Cardiac septum (tissue), 1 donor: ENCODE data around the gene ZC3H12C. TPM values are rescaled to one million over a fixed set of nuclear protein-coding genes. Genes with fewer than 3 reads are reported as not detected.

Experiments used
- DNase-seq: peaks from one replicate; pipeline ENCODE4 v3.0.0-alpha.2; 2020; ENCODE audit warnings: low spot score
- intact Hi-C: fragments of 100-400 bp; cut with DNase I; formaldehyde crosslinking; loops from one replicate; pipeline ENCODE4 v1.14.0; 2022
- total RNA-seq: library from RNA; stranded (reverse); fragmentation: NEBNext Ultra II Directional; extraction: Animal tissue kit (Norgen Biotek cat#: 25700); gene quantifications from one replicate; pipeline ENCODE4 v1.2.1, GENCODE V29; 2021
- donor health status: DM: no; HTN: no; CAD: no.

Gene ZC3H12C
- total RNA-seq, 1 donor from 2014 or later: 20.0 TPM

DNA sequence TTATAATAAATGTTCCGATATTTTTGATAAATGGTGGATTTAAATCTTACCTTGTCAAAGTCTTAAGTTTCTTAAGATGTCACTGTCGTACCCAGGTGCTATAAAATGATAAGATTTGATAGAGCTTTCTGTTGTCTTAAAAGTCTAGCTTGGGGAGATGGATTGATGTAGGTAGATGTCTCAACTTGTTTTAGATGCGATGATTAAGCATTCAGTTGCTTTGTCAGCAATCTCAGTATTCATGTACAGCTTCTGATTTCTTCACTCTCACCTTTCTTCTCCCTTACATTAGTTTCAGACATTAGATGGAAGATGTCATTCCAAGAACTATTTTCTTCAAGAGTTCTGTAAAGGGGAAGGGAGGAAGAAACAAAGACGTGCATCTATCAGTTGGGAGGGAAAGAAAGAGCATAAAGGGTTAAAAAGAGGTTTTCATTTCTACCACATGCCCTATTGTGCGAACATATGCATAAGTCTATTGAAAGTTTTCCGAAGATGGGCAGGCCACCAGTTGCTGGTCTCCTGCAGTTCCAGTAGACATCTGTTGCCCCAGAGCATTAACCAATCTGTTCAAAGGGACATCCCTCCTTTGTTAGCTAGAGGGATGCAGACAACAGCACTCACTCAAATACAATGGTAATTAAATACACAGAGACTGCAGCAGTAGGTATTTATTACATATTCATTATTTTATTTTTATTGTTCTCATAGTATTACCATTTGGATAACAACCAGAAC lies 38.4 kb downstream of the ZC3H12C start:
- DNase-seq: no peak
- intact Hi-C loops: no loop called here

DNA sequence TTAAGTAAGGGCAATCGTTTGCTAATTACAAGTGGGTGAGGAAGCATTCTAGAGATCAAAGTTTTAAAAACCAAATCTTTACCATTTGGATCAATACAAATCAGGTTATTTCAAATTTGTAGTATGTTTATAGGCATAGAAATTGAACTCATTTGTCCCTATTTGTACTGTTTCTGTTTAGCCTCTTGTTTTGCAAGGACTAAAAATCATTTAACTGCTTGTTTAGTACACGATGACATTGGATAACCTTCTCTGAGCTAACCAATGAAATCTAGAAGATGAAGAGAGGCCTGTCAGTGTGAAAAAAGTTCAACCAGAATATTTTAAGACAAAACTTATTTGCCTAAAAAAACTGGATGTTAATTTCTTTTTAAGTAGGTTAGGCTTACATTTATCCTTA lies 40.0 kb downstream of the ZC3H12C start:
- intact Hi-C loops: no loop called here
- DNase-seq: no peak

DNA sequence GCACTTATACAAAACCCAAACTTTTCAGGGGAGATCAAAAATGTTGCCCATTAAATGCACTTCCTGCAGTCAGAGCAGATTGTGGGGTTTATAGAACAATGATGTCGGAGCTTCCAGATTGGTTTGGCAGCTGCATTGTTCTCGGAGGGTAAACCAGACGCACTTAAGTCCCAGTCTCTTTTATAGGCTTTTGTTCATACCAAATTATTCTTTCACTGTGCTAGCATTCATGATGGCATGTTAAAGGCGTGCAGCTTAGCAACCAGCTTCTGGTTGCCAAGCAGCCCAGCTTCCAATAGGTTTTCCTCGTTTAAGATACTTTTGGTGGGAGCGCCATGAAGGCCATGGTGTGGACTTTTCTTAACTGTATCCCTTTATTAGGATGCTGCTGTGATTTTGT lies 40.9 kb downstream of the ZC3H12C start:
- no peak for DNase-seq
- intact Hi-C loops: no loop called here

DNA sequence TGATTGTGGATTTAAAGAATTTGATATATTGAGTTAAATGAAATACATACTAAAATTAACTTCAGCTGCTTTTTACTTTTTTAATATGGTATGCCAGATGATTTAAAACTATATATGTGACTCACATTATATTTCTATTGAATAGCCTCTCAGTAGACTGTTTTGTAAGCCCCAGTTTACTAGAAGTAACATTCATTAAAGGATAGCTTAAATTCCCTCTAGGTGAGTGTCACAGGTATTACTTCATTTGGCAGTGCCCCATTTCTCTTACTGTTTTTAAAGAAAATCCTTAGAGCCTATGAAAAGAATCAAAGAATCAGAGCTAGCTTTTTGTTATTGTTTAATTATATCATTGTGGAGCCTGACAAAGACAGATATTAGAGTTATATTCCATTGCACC lies 48.6 kb downstream of the ZC3H12C start:
- intact Hi-C loops: no loop called here
- no peak for DNase-seq

DNA sequence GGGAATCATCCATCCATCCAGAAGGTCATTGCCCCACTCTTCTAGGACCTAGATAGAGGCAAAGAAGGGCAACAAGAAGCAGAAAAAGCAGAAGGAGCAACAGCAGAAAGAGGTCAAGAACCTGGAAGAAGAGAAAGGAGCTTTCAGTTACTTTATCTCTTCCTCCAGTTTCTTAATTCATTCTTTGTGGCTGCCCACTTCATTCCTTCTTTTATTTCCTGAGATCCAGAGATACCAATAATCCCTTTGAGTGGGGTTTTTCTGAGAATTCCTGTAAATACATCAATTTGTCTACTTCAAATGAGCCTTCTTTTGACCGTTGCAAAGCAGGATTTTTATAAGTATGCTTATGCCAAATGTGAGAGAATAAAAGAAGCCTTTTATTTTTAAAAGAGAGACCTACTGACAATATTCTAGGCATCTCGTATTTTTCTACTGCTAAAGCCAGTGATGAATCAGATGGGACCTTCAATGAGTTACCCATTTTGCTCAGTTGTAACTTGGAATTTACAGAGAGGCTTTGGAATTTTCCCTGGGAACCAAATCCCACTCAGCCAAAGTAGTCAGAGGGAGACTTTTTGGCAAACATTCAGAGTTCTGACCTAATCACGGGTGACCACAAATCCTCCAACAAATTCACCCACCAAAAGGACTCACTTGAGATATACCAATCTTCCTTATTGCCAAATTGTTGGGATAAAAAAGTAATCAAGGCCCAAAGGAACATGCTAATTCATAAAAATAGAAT lies 54.9 kb downstream of the ZC3H12C start:
- no peak for DNase-seq
- intact Hi-C loops: no loop called here

DNA sequence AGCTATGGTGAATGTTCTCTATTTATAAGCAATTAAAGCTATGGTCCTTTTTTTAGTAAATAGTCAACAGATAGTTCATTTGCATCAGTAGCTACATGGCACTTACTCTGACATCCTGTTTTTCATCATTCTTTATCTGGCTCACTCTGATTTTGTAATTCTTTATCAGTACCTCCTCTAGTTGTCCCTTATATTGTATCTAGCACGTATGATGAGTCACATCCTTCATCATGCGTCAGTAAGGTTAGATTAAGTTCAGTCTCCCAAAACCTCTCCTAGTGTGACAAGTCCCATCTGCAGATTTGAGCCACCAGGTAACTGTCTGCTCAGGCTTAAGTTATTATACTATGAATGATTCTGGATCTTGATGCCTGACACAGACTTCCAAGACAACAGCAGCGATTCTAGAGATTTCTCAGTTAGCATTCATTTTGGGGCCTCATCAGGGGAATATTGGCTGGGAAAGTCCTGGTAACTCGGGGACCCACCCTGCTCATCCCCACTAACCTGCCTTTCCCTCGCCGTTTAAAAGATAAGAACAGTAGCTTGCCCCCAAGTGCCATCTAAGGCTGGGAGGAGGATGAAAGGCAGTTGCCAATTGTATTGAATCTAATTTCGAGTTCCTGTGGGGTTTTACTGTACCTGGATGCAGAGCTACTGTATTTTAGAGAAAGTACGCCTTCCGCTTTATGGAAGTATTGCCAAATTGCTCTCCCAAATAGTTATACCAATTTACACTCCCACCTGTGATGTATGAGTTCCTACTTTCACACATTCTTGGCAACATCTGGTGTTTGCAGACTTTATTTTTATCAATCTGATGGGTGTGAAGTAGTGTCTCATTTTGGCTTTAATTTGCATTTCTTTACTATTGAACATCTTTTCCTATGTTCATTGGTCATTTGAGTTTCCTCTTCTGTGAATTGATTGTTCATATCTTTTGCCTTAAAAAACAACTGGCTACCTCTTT lies 55.9 kb downstream of the ZC3H12C start:
- DNase-seq: no peak
- intact Hi-C loops: no loop called here

DNA sequence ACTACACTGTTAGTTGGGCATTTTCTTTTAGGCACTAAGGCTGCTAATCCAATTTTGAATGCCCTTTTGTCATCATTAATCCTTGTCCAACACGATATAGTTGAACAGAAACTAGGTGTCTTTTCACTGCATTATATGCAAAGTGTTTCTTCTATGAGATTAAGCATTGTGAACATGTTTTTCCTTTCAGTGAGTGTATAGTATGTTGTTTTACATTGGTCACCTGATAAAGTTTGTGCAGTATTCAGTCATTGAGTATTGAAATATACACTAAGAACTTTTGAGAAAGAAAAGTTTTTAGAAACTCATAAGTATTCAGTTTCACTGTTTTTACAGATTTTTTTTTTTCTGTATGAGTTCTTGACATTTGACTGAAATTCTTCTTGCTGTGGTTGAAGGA lies 59.0 kb downstream of the ZC3H12C start:
- intact Hi-C loops: no loop called here
- no peak for DNase-seq

DNA sequence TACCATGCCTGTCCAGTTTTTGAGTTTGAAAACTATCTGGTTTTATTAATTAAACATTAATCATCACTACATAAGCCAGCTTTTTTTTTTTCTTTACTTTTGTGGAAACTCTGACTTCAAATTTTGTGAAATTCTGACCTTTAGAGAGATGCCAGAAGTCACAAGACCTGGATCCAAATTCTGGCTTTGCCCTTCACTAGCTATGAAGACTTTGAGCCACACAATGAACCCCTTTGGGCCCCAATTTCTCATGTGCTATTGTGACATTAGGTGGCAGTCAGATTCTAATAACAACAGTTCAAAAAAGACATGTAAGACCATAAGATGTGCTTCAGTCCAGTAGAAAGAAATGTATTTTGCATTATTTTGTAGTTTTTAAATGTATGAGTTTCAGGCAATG lies 60.3 kb downstream of the ZC3H12C start:
- no peak for DNase-seq
- intact Hi-C loops: no loop called here

DNA sequence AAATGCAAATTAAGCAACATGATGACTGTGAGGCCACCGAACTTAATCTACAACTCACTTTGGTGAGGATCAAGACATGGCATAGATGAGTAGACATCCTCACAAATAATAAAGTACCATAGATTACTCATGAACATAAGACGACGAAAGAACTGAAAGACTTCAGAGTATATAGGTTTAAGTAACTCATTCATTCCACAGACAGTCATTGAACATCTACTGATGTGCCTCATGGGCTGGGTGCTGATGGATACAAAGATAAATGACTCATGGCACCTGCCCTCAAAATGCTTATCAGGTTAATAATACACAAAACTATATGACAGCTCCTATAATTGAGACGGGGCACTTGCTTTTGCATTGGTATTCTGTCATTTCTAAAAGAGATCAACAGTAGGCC lies 63.3 kb downstream of the ZC3H12C start:
- intact Hi-C loops: no loop called here
- DNase-seq: no peak

DNA sequence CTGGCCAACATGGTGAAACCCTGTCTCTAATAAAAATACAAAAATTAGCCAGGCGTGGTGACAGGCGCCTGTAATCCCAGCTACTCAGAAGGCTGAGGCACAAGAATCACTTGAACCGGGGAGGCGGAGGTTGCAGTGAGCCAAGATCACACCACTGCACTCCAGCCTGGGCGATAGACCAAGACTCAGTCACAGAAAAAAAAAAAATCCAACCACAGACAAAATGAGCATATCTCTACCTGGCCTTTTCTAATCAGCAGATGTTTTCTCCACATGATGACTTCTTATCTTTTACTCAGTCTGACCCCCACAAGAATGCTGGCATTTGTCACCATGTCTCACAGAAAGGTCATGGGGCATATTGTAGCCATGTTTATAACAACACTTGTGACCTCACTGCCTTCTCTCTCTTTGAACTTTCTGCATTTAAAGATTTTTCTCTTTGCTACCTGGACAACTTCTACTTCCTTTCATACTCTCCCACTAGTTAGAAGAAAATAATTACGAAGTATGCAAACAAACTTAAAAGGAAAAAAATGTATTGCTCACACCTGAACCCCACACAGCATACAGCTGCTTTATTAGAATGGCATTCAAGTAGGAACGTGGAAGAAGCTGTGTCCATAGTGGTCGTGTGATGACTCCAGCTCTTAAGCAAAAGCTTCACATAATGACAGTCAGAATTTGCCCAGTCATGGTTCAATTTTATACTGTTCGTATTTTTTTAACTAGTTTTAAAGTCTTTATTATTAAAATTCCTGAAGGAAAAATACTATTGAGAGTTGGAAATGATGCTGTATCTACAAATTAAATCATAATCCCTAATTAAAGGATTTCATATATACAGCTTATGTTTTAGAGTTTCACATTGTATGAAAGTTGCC lies 65.4 kb downstream of the ZC3H12C start:
- DNase-seq: no peak
- intact Hi-C loops: no loop called here

DNA sequence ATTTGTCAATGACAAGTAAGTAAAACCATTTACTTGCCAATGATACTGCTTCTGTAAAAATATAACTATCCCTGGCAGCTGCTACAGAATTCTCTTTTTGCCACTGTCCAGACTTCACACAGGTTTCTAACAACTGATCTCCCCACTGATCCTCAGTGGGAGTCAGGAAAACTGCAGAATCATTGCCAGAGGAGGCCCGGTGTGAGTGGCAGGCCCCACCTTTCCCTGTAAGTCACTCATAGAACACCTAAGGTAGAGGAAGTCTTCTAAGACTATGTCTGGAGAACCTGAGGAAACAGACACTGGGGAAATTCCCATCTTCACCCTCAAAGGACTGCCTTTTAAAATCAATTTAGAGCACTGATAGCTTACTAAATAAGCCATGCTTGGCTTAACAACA lies 66.3 kb downstream of the ZC3H12C start:
- DNase-seq: no peak
- intact Hi-C loops: no loop called here

DNA sequence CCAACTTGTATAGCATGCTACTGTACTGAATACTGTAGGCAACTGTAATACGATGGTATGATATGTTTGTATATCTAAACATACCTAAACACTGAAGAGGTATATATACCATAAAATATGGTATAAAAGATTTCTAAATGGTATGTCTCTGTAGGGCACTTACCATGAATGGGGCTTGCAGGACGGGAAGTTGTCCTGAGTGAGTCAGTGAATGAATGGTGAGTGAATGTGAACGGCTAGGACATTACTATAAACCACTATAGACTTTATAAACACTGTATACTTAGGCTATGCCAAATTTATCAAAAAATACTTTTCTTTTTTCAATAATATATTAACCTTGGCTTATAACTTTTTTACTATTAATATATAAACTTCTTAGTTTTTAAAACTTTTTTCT lies 66.8 kb downstream of the ZC3H12C start:
- DNase-seq: no peak
- intact Hi-C loops: no loop called here

DNA sequence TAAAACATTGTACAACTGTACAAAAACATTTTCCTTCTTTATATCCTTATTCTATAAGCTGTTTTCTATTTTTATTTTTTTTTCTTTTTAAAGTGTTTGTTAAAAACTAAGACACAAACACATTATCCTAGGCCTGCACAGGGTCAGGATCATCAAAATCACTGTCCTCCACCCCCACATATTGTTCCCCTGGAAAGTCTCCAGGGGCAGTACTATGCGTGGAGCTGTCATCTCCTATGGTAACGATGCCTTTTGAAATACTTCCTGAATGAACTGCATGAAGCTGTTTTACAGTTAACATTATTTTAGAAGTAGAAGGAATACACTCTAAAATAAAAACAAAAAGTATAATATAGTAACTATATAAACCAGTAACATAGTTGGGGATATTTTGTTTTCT lies 67.2 kb downstream of the ZC3H12C start:
- DNase-seq: no peak
- intact Hi-C loops: no loop called here

DNA sequence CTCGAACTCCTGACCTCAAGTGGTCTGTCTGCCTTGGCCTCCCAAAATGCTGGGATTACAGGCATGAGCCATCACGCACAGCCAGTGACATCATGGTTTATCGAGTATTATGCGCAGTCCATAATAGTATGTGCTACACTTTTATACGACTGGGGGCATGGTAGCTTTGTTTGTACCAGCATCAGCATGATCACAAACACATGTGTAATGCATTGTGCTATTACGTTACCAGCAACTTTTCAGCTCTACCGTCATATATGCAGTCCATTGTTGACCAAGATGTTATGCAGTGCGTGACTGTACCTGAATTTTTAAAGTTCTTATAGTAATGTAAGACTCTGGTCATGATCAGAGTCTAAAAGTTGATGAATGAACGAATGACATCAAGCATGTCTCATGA lies 67.9 kb downstream of the ZC3H12C start:
- no peak for DNase-seq
- intact Hi-C loops: no loop called here

DNA sequence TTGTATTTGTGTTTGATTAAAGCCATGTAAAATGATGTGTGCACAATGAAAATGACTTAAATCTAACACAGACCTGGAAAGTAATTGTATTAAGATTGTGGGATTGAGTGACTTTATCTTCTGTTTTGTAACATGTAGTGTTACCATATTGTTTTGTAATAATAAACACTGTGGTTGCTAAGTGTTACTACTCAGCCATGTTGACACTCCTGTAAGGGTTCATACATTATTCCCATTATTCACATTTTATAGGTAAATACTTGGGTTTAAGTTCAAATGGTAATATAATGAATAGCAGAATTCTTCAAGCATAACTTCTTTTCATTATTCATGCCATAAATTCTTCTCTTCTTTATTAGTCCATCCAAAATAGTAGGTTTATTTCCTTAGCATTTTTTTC lies 69.0 kb downstream of the ZC3H12C start:
- no peak for DNase-seq
- intact Hi-C loops: no loop called here

DNA sequence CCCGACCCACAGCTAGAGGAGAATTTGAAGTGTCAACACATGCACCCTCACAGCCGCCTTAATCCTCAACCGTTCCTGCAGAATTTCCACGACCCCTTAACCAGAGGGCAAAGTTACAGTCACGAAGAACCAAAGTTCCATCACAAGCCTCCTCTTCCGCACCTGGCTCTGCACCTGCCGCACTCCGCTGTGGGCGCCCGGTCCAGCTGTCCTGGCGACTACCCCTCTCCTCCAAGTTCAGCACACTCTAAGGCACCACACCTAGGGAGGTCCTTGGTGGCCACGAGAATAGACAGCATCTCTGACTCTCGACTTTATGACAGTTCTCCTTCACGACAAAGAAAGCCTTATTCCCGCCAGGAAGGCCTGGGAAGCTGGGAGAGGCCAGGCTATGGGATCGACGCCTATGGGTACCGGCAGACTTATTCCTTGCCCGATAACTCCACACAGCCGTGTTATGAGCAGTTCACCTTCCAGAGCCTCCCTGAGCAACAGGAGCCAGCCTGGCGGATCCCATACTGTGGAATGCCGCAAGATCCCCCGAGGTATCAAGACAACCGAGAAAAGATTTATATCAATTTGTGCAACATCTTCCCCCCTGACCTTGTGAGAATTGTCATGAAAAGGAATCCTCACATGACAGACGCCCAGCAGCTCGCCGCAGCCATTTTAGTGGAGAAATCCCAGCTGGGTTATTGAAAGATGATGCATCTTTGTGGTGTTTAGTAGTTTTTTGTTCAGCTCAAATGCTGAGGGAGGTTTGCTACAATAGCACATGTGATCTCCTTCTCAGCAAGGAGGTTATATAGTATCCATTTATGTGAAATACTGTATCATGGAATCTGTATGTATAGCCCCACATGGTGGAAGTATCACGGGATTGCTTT lies 72.1 kb downstream of the ZC3H12C start:
- DNase-seq: no peak
- intact Hi-C loops: no loop called here

DNA sequence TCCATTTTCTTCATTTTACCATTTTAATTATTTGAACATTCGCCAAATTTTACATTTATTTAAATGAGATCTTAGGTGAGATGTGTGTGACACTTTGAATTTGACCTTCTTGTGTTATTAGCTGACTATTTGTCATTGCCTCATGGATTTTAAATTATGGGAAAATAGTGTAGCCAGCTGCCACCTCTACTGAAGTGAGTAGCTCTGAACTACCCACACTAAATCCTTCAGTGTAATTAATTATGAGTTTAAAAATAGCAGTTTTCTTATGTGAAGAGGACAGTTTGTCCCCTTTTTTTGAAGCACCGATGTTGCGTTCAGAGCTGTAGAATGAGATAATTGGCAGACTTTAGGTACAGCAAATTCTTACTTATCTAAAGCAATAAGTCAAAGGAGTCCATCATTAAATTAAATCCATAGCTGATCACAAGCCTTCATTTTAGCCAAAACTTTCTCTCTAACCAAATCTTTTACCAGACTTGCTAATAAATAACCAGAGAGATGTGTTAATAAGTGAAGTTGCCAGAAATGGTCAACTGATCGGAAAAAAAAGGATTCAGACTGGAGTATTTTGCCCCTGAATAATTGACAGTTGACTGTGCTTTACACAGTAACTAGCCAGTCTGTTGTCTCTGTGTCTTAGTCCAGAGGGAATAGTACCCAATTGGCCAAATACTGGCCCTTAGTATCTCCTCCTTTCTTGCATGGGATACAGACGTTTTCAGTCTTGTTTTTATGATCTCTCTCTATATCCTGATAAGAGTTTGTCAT lies 75.0 kb downstream of the ZC3H12C start:
- DNase-seq: no peak
- intact Hi-C loops: no loop called here

DNA sequence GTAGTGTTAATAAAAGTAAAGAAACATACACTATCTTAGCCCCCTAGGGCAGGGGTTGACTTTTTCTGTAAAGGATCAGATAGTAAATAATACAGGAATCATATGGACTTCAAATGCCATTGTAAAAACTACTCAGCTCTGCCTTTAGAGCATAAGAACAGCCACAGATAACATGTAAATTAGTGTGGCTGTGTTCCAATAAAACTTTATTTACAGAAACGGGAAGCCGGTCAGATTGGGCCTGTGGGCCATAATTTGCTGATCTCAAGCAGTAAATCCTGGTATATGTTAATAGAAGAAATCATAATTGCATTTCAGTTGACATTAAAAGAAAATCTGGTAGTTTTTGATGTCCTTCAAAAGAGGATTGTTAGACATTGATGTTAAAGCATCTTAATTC lies 76.5 kb downstream of the ZC3H12C start:
- intact Hi-C loops: loop anchor here (10.0 kb wide), 1 partner anchor 205 kb away; no protein-coding TSS in a partner anchor
- no peak for DNase-seq
